ENCODE measurements around the gene MAP3K14. TPM values are rescaled to one million over a fixed set of nuclear protein-coding genes. Genes with fewer than 3 reads are reported as not detected.

MAP3K14 gene
- total and polyA plus RNA-seq, 2 of the 4 experiments (the other 2 are of a cell fraction), result 4.1 to 21.7 TPM

DNA sequence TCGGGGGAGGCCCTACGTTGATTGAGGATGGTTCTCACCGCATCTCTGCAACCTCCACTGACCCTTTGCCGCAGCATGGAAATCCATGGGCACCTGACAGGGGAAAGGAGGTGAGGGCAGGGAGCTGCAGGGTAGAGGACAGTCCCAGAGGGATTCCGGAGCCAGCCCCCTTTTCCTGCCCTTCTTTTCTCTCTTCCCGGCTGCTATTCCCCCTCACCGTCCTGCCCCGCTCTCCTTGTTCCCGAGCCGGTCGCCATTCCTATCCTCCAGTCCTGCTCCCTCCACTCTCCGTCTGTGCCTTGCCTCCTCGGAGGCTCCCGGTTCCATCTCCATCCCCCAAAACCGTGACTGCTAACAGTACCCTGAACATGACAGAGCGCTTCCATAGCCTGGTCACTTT is 59.7 kb downstream of the MAP3K14 start:
- Histone ChIP-seq H3K23ac (ENCODE audit: low read depth, low read length) (no peak overlapping the region), H3K9me3 (ENCODE audit: control insufficient read depth, insufficient read depth, low read length) (no peaks in the 10 kb centered on the region)

More for the DNA sequence above, 59.7 kb downstream of the MAP3K14 start:
- Histone ChIP-seq H3K4me3 (ENCODE audit: insufficient read depth, low read depth, low read length) (no peak overlapping the region), H4K8ac (ENCODE audit: low read depth in 2 of 2, low read length in 2 of 2) (no peak overlapping the region), H2AK5ac (ENCODE audit: low read depth, low read length) (0 out of 2 replicates have a peak overlapping the region, but pooled peaks have one; percentile 28), H3K9me1 (ENCODE audit: insufficient read depth, low read length) (no peaks in the 10 kb centered on the region), H2AFZ (replicated peaks; ENCODE audit: low read length, poor library complexity) (no peak overlapping the region), H2BK5ac (ENCODE audit: low read depth, low read length, poor library complexity, severe bottlenecking) (no peak overlapping the region), H4K20me1 (ENCODE audit: insufficient read depth, low read length) (no peaks in the 10 kb centered on the region), H3K4me2 (ENCODE audit: low read depth, low read length) (no peak overlapping the region), H3K56ac (ENCODE audit: extremely low read depth, insufficient read depth, low read length) (no peak overlapping the region), H3K27ac (ENCODE audit: insufficient read depth, low read length) (no peak overlapping the region), H3K36me3 (ENCODE audit: control insufficient read depth, insufficient read depth, low read length) (no peaks in the 10 kb centered on the region), H3K4ac (ENCODE audit: low read depth, low read length) (no peak overlapping the region), H3K9ac (ENCODE audit: low read depth, low read length) (no peak overlapping the region), H2BK120ac (ENCODE audit: low read depth, low read length) (no peak overlapping the region), H2BK15ac (ENCODE audit: low read depth, low read length) (no peak overlapping the region), H3K79me1 (ENCODE audit: low read depth in 1 of 2, low read length in 2 of 2) (no peaks in the 10 kb centered on the region; a peak in 1 of 4 replicates), H3K4me1 (ENCODE audit: control insufficient read depth, insufficient read depth, low read length) (peaks cover 6% of the 10 kb centered on the region), H4K91ac (ENCODE audit: insufficient read depth, low read depth, low read length) (no peak overlapping the region), H3K27me3 (ENCODE audit: control insufficient read depth, insufficient read depth, low read length) (no peaks in the 10 kb centered on the region), H2BK20ac (ENCODE audit: low read depth, low read length) (no peak overlapping the region), H4K5ac (ENCODE audit: low read depth, low read length) (no peak overlapping the region), H3K14ac (replicated peaks; ENCODE audit: low read depth, low read length) (no peak overlapping the region), H2AK9ac (replicated peaks; ENCODE audit: low read depth, low read length, poor library complexity) (no peak overlapping the region), H3K18ac (ENCODE audit: low read depth, low read length) (no peak overlapping the region)
- in situ Hi-C loops (cut with MboI; ENCODE audit: low sequenced_read_pairs), result no loop called here
- 51% methylated on average over 8 of the region's 16 CpGs; no CpG with 5 or more reads in 1 of the 2 experiments for WGBS, 2 experiments (ENCODE audit: extremely low coverage in 2 of 2, insufficient read length in 1 of 2)
- TF ChIP-seq MXI1 (IDR thresholded peaks at IDR 0.05; ENCODE audit: borderline replicate concordance, low read depth, low read length) (no peak), CHD1 (IDR thresholded peaks at IDR 0.05; ENCODE audit: low read depth, low read length) (no peak), CEBPB (IDR thresholded peaks at IDR 0.05; ENCODE audit: low read depth, low read length) (no peak), BHLHE40 (IDR thresholded peaks at IDR 0.05; ENCODE audit: low read depth, low read length) (no peak), NFE2L2 (IDR thresholded peaks at IDR 0.05; ENCODE audit: low read depth, low read length) (no peak)
- TF ChIP-seq, protein P1, sequence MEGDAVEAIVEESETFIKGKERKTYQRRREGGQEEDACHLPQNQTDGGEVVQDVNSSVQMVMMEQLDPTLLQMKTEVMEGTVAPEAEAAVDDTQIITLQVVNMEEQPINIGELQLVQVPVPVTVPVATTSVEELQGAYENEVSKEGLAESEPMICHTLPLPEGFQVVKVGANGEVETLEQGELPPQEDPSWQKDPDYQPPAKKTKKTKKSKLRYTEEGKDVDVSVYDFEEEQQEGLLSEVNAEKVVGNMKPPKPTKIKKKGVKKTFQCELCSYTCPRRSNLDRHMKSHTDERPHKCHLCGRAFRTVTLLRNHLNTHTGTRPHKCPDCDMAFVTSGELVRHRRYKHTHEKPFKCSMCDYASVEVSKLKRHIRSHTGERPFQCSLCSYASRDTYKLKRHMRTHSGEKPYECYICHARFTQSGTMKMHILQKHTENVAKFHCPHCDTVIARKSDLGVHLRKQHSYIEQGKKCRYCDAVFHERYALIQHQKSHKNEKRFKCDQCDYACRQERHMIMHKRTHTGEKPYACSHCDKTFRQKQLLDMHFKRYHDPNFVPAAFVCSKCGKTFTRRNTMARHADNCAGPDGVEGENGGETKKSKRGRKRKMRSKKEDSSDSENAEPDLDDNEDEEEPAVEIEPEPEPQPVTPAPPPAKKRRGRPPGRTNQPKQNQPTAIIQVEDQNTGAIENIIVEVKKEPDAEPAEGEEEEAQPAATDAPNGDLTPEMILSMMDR (conservative IDR thresholded peaks at IDR 0.05; ENCODE audit: low read depth, low read length), result no peak
- TF ChIP-seq, protein P2, sequence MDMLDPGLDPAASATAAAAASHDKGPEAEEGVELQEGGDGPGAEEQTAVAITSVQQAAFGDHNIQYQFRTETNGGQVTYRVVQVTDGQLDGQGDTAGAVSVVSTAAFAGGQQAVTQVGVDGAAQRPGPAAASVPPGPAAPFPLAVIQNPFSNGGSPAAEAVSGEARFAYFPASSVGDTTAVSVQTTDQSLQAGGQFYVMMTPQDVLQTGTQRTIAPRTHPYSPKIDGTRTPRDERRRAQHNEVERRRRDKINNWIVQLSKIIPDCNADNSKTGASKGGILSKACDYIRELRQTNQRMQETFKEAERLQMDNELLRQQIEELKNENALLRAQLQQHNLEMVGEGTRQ (IDR thresholded peaks at IDR 0.05; ENCODE audit: low read depth, low read length), result no peak
- BruUV-seq (replicated peaks), result no TSS peak
- intact Hi-C loops (cut with micrococcal nuclease), result no loop called here
- ChIA-PET CTCF (no interaction called here), POLR2A (ENCODE audit: unreplicated experiment) (no interaction called here)
- ATAC-seq (ENCODE audit: low read depth) (no peak), DNase-seq (no peak)
- dilution Hi-C loops (cut with HindIII; ENCODE audit: low sequenced_read_pairs, unreplicated experiment), result no loop called here
